ENCODE data around the gene KCNAB1.

The KCNAB1 gene

GRCh38 chr3:156251424-156251823 is 131.0 kb downstream of the KCNAB1 start:
- Histone ChIP-seq H3K36me3 (no peaks in the 10 kb centered on the region), H3K9me3 (no peaks in the 10 kb centered on the region), H3K4me3 (no peak overlapping the region), H3K4me1 (peaks cover 0 to 74% (median 21%) of the 10 kb centered on the region in 4 donors), H3K27me3 (no peaks in the 10 kb centered on the region), H3K27ac (no peak overlapping the region)
- DNase-seq, result no peak
- no peak for TF ChIP-seq CTCF (IDR thresholded peaks at IDR 0.05)
- intact Hi-C loops (cut with DNase I; ENCODE audit: low total_unique reads), result no loop called here

GRCh38 chr3:156252656-156253055 is 132.3 kb downstream of the KCNAB1 start:
- DNase-seq, result no peak
- Histone ChIP-seq H3K27me3 (no peaks in the 10 kb centered on the region), H3K27ac (no peak overlapping the region), H3K36me3 (no peaks in the 10 kb centered on the region), H3K4me1 (peaks cover 0 to 71% (median 21%) of the 10 kb centered on the region in 4 donors), H3K9me3 (no peaks in the 10 kb centered on the region), H3K4me3 (no peak overlapping the region)
- intact Hi-C loops (cut with DNase I; ENCODE audit: low total_unique reads), result no loop called here
- TF ChIP-seq CTCF (IDR thresholded peaks at IDR 0.05), result no peak

- intact Hi-C loops (cut with DNase I; ENCODE audit: low total_unique reads), result no loop called here
- Histone ChIP-seq H3K9me3 (no peaks in the 10 kb centered on the region), H3K4me1 (peaks cover 0 to 74% (median 23%) of the 10 kb centered on the region in 4 donors), H3K27ac (no peak overlapping the region), H3K36me3 (no peaks in the 10 kb centered on the region), H3K4me3 (no peak overlapping the region), H3K27me3 (no peaks in the 10 kb centered on the region)
- TF ChIP-seq CTCF (IDR thresholded peaks at IDR 0.05), result no peak
- DNase-seq, result no peak
Measured at GRCh38 chr3:156253150-156253549, 132.8 kb downstream of the KCNAB1 start.

GRCh38 chr3:156256256-156256655 is 135.9 kb downstream of the KCNAB1 start:
- no peak for DNase-seq
- H3K27me3 ChIP-seq, result no peaks in the 10 kb centered on the region
- no peak overlapping the region for H3K4me3 ChIP-seq
- intact Hi-C loops (cut with DNase I; ENCODE audit: low total_unique reads), result no loop called here
- H3K4me1 ChIP-seq, result peaks cover 0 to 79% (median 34%) of the 10 kb centered on the region in 4 donors
- H3K9me3 ChIP-seq, result no peaks in the 10 kb centered on the region
- TF ChIP-seq CTCF (IDR thresholded peaks at IDR 0.05), result no peak
- no peaks in the 10 kb centered on the region for H3K36me3 ChIP-seq
- no peak overlapping the region for H3K27ac ChIP-seq

- intact Hi-C loops (cut with DNase I; ENCODE audit: low total_unique reads), result no loop called here
- no peak for TF ChIP-seq CTCF (IDR thresholded peaks at IDR 0.05)
- no peaks in the 10 kb centered on the region for H3K36me3 ChIP-seq
Measured at GRCh38 chr3:156256945-156257344, 136.6 kb downstream of the KCNAB1 start.

GRCh38 chr3:156258301-156258700 is 137.9 kb downstream of the KCNAB1 start:
- intact Hi-C loops (cut with DNase I; ENCODE audit: low total_unique reads), result no loop called here

More at GRCh38 chr3:156256945-156257344, 136.6 kb downstream of the KCNAB1 start:
- no peak for DNase-seq
- Histone ChIP-seq H3K4me3 (no peak overlapping the region), H3K9me3 (no peaks in the 10 kb centered on the region), H3K27ac (no peak overlapping the region), H3K27me3 (no peaks in the 10 kb centered on the region), H3K4me1 (peaks cover 0 to 77% (median 34%) of the 10 kb centered on the region in 4 donors)

More at GRCh38 chr3:156258301-156258700, 137.9 kb downstream of the KCNAB1 start:
- no peak for TF ChIP-seq CTCF (IDR thresholded peaks at IDR 0.05)
- DNase-seq, result no peak
- no peaks in the 10 kb centered on the region for H3K9me3 ChIP-seq
- no peak overlapping the region for H3K4me3 ChIP-seq
- peaks cover 0 to 69% (median 31%) of the 10 kb centered on the region in 4 donors for H3K4me1 ChIP-seq
- H3K27me3 ChIP-seq, result no peaks in the 10 kb centered on the region
- H3K36me3 ChIP-seq, result no peaks in the 10 kb centered on the region
- peak overlapping the region in 1 of 2 donors; percentile 50 for H3K27ac ChIP-seq

All from tibial artery (tissue), 4 donors.